GM12801 (cell line): ENCODE data around the gene NRG2.

Experiments
- TF ChIP-seq, protein P1 (sequence below): IDR thresholded peaks from one replicate; pipeline ENCODE4 v1.5.1; 2011; ENCODE audit warnings: control low read depth; ENCODE audit not compliant: insufficient read length; ENCODE audit errors: extremely low read depth

NRG2 gene

DNA sequence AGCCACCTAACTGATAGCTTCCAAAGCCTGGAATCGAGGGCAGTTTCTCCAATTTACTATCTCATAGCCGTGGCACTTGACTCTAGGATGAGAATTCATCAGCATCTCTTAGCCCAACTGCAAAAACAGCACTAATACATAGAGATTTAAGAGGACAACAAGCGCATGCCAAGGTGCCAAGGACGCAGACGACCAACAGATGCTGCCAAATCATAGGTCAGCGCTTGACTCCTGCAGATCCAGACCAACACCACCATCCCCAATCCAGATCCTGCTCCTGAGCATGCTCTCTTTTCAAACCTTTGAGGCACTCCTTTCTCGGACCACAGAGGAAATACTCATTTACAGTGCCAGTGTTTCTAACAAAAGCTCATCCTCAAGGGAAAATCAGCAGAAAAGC is 24.6 kb downstream of the NRG2 start:
- TF ChIP-seq, protein P1, sequence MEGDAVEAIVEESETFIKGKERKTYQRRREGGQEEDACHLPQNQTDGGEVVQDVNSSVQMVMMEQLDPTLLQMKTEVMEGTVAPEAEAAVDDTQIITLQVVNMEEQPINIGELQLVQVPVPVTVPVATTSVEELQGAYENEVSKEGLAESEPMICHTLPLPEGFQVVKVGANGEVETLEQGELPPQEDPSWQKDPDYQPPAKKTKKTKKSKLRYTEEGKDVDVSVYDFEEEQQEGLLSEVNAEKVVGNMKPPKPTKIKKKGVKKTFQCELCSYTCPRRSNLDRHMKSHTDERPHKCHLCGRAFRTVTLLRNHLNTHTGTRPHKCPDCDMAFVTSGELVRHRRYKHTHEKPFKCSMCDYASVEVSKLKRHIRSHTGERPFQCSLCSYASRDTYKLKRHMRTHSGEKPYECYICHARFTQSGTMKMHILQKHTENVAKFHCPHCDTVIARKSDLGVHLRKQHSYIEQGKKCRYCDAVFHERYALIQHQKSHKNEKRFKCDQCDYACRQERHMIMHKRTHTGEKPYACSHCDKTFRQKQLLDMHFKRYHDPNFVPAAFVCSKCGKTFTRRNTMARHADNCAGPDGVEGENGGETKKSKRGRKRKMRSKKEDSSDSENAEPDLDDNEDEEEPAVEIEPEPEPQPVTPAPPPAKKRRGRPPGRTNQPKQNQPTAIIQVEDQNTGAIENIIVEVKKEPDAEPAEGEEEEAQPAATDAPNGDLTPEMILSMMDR = no peak

GRCh38 chr5:140018096-140018481 is 25.0 kb downstream of the NRG2 start:
- TF ChIP-seq, protein P1 = no peak

DNA sequence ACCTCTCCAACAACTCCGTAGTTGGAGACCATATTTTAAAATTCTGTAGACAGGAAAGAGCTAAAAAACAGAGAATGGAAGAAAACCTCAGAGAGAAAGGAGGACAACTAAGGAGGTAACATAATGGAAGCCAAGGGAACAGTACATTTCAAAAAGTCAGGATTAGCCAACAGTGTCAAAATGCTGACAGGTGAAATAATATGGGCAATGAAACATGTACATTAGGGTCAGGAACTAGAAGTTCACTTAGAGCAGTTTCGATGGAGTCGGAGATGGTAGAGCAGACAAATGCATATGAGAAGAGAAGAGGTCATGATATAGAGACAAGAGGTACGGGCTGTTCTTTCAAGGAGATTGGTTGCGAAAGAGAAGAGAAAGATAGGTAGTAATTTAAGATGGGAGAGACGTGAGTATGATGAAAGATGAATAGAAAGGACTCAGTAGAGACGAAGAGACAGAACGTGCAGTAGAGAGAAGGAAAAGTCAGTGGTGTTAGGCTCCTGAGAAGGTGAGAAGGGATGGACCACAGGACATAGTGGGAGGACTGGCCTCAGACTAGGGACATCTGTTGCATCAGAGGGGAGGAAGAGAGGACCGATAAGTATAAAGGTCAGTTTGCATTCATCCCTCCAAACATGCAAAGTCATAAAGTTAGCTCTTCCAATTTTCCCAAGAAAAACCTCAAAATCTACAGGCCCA is 25.6 kb downstream of the NRG2 start:
- TF ChIP-seq, protein P1 = no peak

GRCh38 chr5:140015706-140016105 is 27.4 kb downstream of the NRG2 start:
- TF ChIP-seq, protein P1 = no peak

DNA sequence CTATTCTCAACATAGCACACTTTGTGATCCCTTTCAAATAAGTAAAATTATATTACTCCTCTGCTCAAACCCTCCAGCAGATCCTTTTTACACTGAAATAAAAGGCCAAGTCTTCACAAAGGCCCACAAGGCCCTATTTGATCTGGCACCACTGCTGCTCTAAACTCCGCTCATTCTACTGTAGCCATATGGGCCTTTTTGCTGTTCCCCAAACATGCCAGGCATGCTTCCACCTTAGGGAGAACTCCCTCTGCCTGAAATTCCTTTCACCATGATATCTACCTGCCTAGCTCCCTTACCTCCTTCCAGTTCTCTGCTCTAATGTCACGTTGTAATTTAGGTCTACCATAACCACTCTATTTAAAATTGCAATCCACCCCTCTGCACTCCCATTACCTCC is 28.3 kb downstream of the NRG2 start:
- TF ChIP-seq, protein P1 = no peak

DNA sequence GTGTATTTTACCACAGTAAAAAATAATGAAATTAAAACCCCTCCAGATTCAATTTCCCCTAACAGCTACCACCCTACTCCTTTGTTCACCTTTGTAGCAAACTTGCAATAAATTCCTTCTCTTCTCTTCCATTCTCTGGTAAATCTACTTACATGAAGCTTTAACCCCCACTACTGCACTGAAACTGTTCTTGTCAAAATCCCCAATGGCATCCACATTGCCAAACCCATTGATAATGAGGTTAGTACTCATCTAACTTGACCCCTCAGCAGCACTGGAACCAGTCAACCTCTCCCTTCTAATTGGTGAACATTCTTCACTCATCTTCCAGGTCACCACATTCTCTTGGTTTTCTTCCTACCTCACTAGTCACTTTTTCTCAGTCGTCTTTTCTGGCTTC is 29.6 kb downstream of the NRG2 start:
- TF ChIP-seq, protein P1 = no peak

DNA sequence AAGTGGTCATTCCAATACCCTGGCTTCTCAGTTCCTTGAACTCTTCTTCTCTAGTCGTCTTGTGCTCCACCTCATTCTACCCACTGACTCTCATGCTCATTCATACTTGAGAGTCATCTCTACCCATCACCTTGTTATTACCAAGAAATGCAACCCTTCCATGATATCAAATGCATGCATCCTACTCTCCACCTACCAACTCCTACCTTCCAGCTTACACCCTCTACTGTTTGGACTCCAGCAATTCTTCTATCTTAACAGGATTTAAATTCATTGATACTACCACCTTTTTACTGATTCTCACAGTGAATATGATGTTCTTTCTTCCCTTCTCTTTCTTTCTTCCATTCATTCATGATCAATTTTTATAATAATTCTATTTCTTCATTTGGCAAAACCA is 30.7 kb downstream of the NRG2 start:
- TF ChIP-seq, protein P1 = no peak
